ENCODE data around the gene CDHR1.

CDHR1 gene

DNA sequence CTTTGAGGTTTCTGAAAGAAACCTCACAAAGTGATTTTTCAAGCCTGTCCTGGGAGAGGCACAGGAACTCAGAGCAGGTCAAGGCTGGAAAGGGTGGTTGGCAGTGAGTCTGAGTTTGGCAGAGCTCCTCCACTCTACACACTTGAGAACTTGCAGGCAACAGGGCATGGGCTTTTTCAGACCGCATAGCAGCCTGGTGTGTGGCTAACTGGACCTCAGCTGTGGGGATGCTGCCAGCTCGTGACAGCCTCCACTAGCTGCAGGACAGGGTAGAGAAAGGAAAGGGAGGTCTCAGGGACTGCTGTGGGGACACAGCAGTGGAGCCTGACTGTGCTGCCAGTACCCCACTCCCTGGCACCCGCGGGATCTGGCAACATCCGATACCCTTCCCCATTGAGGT is 2.6 kb downstream of the CDHR1 start:
- FAIRE-seq (no peak), DNase-seq (ENCODE audit: insufficient read length, low spot score) (no peak)

GRCh38 chr10:84197643-84198042 is 3.3 kb downstream of the CDHR1 start:
- DNase-seq (ENCODE audit: insufficient read length, low spot score) (no peak), FAIRE-seq (no peak)

DNA sequence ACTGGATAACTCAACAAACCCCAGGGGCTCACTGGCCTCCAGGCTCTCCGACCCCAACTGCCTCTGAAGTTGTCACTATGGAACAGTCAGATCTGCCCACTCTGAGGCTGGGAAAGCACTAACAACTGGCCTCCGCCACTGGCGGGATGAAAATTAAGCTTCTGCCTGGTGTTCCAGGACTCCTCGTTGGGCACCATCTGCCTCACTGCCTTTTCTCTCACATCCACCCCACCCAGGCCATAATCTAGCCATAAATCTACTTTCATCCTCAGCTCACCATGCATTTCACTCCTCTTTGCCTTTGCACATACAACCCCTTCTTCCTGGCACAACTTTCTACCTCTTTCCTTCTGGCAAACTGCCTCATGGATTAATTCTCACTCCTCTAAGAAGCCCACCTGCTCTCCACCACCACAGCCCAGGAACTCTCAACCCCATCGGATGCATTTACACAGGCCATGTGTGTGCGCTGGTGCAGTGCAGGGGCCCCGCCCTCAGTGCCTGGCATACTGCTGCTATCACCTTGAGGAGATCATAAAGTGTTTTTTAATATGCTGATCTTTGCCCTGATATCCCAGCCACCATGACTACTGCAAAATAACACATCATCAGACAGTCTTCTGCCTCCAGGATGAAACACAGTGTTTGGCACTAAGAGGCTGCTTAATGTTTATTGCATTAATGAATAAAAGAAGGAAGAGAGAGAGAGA is 4.0 kb downstream of the CDHR1 start:
- DNase-seq (ENCODE audit: insufficient read length, low spot score) = no peak
- no peak for FAIRE-seq

DNA sequence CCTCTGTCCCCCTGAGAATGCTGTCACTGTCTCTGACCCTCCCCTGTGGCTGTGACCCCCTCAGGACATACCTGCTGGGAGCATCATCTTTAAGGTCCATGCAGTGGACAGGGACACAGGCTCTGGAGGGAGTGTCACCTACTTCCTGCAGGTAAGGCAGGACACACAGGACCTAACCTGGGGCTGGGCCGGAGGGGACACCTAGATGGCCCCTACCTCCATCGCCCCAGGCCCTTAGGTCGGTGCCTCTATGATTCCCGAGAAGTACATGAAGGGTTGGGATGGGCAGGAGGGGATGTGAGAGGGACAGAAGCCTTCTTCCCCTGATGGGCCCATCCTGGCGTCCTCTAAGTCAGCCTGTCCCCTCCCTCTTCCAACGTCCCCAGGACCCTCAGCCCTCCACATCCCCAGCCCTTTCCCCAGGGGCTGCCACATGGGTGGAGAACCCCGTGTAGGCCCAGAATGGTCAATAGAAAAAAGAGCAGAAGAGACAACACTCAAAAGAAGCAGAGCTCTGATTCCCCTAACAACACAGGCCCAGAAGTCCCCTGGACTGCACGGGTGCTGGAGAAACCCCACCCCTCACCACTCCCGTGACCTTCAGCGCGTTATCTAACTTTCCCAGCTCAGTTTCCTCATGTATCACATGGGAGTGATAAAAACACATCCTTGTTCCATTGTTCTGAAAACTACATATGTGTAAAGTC is 6.4 kb downstream of the CDHR1 start:
- no peak for FAIRE-seq
- DNase-seq (ENCODE audit: insufficient read length, low spot score) = no peak

GRCh38 chr10:84201244-84201606 is 6.9 kb downstream of the CDHR1 start:
- DNase-seq (ENCODE audit: insufficient read length, low spot score) = no peak

GRCh38 chr10:84201682-84202081 is 7.3 kb downstream of the CDHR1 start:
- FAIRE-seq (no peak), DNase-seq (ENCODE audit: insufficient read length, low spot score) (no peak)

More at GRCh38 chr10:84201244-84201606, 6.9 kb downstream of the CDHR1 start:
- FAIRE-seq = no peak

DNA sequence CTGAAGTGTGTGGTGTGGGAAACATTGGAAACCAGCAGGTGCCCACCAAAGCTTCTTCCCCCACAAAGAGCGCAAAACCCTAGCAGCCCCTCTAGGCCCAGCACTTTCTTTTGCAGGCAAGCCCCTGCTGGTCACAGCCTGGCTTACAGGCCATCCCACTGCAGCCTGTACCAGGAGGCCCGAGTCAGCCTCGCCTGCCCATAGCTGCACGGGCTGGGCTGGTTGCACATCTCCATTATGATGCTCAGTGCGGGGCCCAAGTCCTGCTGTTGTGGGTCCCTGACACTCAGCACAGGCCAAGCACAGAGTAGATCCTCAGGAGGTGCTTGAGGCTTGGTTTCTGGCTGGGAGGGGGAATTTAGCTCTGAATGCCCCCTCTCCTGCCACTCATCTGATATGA is 8.0 kb downstream of the CDHR1 start:
- DNase-seq (ENCODE audit: insufficient read length, low spot score) (no peak), FAIRE-seq (no peak)

DNA sequence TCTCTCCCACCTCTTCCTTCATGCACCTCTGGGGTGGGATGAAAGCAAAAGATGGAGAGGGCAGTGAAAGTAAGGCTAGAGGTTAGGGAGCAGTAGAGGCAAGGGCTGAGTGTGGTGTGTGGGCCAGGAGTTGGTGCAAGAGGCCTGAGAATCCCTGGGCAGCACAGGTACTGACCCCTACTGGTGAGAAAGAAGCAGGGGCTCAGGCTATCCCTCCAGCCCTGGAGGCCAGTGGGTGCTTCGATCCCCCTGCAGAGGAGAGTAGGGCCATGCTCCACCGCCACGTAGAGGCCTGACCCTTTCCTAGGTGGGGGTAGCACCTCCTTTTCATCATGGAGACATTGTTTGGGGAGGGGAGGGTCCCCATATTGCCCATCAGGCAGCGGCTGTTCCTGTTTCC is 9.8 kb downstream of the CDHR1 start:
- DNase-seq (ENCODE audit: insufficient read length, low spot score) = peak; percentile 68
- peak; percentile 47 for FAIRE-seq

DNA sequence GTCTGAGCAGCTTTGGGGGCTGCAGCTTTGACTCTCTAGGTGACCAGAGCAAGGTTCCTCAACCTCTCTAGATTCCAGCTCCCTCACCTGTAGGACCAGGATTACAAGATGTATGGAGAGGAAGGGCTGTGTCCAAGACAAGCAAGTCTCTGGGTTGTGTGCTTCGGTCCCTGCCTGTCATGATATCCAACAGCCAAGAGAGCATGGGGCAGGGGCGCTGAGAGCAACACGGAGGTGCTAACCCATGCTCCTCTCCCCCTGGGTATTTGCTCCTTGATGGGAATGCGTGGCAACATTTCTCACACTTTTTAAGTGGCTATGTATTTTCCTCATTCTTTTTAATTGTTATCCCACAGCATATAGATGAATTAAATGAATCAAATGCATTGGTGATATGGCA is 10.3 kb downstream of the CDHR1 start:
- DNase-seq (ENCODE audit: insufficient read length, low spot score) (no peak), FAIRE-seq (no peak)

DNA sequence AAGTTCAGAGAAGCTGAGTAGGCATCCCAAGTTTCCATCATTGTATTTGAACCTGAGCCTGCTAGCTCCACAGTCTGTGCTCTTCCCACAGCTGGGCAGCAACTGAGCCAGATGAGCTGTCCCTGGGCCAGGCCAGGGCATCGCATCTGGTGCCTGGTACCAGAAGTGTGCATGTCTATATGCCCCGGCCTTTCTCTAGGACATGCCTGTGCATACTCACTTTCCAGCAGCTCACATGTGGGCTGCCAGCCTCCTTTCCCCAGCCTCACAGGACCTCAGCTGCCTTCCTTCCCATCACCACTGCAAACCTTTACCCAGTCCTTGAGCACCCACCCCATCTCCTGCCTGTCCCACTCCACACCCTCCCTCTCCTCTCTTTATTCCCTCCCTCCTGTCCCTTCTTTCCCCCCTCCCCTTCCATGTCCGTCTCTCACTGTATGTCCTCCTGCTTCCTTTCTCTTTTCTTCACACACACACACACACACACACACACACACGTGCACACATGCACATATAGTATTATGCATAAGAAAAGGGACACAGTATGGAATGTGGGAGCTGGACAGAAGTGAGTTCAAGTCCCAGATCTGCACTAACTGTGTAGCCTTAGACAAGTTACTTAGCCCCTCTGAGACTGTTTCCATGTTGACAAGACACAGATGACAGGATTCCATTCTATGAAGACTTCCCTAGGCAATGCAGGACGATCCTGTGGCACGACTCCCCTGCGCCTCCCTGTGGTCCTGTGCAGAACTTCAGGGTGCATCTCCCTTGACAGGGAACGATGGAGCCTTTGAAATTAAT is 10.9 kb downstream of the CDHR1 start:
- peak; percentile 61 for DNase-seq (ENCODE audit: insufficient read length, low spot score)
- peak; percentile 84 for FAIRE-seq

DNA sequence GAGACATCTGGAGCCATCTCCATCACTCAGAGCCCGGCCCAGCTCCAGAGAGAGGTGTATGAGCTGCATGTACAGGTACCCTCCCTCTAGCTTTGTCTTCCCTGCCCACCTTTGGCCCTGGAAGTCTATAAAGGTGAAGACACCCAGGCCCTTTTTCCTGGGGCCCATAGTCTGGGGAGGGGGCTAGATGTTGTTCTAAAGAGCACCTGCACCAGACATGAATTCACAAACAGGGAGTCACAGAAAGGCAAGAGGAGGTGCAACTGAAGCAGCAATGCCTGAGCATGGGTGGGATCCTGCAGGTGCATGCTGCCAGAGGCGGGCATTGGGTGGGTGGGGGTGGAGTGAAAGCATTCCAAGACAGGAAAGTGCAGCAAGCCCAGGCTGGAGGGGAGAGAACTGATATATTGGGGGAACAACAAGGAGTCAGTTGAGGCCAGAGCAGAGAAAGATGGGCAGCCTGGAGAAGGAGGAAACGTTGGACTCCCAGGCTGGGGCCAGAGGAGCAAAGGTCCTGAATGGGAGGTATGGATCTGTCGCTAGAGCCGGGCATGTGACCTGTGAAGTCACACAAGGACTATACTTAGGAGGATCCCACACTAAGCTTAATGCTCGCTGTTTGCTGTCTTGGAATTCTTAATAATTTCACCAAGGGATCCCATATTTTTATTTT is 11.7 kb downstream of the CDHR1 start:
- FAIRE-seq (no peak), DNase-seq (ENCODE audit: insufficient read length, low spot score) (no peak)

- FAIRE-seq (no peak), DNase-seq (ENCODE audit: insufficient read length, low spot score) (no peak)
These were observed 13.7 kb downstream of the CDHR1 start for GRCh38 chr10:84208023-84208422.

- DNase-seq (ENCODE audit: insufficient read length, low spot score) = no peak
These were observed 17.2 kb downstream of the CDHR1 start for GRCh38 chr10:84211566-84211965.

GRCh38 chr10:84212014-84212413 is 17.7 kb downstream of the CDHR1 start:
- DNase-seq (ENCODE audit: insufficient read length, low spot score) (no peak), FAIRE-seq (no peak)

More at GRCh38 chr10:84211566-84211965, 17.2 kb downstream of the CDHR1 start:
- no peak for FAIRE-seq

DNA sequence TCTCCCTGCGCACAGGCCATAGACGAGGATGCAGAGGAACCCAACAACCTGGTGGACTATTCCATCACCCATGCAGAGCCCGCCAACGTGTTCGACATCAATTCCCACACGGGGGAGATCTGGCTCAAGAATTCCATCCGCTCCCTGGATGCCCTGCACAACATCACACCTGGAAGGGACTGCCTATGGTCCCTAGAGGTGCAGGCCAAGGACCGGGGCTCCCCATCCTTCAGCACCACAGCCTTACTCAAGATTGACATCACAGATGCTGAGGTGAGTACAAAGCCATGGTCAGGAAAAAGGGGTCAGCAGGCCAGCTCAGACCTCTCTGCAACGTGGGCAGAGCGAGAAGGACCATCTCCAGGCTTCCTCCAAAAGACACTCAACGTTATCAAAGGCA is 18.7 kb downstream of the CDHR1 start:
- no peak for FAIRE-seq
- DNase-seq (ENCODE audit: insufficient read length, low spot score) = no peak

DNA sequence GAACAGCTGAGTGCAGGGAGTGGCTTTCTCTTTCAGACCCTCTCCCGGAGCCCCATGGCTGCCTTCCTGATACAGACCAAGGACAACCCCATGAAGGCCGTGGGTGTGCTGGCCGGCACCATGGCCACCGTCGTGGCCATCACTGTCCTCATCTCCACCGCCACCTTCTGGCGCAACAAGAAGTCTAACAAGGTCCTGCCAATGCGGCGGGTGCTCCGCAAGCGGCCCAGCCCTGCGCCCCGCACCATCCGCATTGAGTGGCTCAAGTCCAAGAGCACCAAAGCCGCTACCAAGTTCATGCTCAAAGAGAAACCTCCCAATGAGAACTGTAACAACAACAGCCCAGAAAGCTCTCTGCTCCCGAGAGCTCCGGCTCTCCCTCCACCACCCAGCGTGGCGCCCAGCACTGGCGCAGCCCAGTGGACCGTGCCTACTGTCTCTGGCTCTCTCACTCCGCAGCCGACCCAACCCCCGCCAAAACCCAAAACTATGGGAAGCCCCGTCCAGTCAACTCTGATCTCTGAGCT is 19.8 kb downstream of the CDHR1 start:
- DNase-seq (ENCODE audit: insufficient read length, low spot score) = no peak
- no peak for FAIRE-seq

GRCh38 chr10:84214612-84215235 is 20.4 kb downstream of the CDHR1 start:
- FAIRE-seq (peak; percentile 95), DNase-seq (ENCODE audit: insufficient read length, low spot score) (peak; percentile 58)

GRCh38 chr10:84216834-84217233 is 22.5 kb downstream of the CDHR1 start:
- DNase-seq (ENCODE audit: insufficient read length, low spot score) (no peak), FAIRE-seq (no peak)

GRCh38 chr10:84217746-84218145 is 23.4 kb downstream of the CDHR1 start:
- FAIRE-seq (no peak), DNase-seq (ENCODE audit: insufficient read length, low spot score) (no peak)

DNA sequence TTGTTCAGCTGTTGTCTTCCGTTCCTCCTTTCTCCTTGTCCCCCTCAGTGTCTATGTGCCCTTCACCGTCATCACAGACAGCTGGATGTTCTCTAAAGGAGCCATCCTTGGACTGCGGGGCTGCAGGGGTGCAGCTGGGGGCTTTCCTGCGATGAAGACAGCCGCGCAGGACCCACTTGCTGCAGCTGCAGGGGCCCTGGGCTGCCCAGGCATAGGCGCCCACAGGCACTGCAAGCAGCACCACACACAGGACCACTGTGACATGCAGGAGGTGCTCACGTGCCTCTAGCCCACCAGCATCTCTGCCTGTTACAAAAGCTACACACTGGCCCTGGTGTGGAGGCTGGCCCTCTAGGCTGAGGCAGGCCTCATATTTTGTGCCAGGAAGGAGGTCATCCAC is 27.6 kb downstream of the CDHR1 start:
- no peak for FAIRE-seq
- no peak for DNase-seq (ENCODE audit: insufficient read length, low spot score)

Measured in GM19239 (cell line).